ENCODE measurements around the gene CCN6.

CCN6 gene

DNA sequence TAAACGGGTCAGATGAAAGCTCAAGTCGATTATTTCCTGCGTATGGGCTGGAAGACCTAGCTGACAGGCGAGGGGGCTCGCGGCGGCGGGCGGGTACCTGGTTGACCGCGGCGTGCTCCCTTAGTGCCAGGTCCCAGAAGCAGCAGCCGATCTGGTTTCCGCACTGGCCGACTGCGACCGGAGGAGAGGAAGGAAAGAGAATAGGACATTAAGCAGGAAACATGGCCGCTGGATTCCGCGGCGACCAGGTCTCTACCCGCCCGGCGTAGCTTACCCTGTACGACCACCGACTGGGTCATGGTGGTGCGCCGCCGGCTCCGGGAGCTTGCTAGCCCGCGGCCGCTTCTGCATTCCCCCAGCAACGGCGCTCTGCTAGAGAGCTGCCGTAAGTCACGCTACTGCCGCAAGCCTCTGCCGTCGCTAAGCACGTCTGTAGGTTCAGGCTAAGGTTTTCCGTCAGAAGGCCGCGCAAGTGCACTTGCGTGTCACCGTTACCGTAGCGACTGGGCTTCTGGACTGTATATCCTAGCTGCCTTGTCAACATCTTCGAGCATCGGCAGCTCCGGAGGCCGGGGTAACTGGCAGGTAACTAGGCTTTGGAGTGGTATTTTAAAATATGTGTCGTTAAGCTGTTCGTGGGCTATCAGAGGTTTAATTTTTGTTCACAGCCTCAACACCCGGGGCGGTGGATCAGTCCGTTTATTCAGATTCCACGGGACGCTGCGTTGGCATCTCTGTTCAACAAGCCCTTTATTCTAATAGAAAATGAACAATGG lies 33.4 kb downstream of the CCN6 start, which contains the start of the genes FAM229B and TUBE1:
Gene FAM229B (plus strand): TSS at position 456 of the 776 bp plus-strand sequence. CDS start 11,693 bp downstream, outside the sequence.
Gene TUBE1 (minus strand): TSS at position 347 of the 776 bp plus-strand sequence. CDS start 48 bp downstream, at position 299.
- Histone ChIP-seq H3K4me1 (ENCODE audit: control insufficient read depth, insufficient read depth, low read length) (peaks cover 4% of the 10 kb centered on the region; the same call in 1 of the 2 replicates), H3K4me3 (ENCODE audit: low read depth, low read length) (peak within 1 kb of the TSS; percentile 83), H3K9me3 (ENCODE audit: control insufficient read depth, insufficient read depth, low read depth, low read length) (no peaks in the 10 kb centered on the region), H3K27ac (ENCODE audit: extremely low read depth, low read depth, low read length) (peak within 1 kb of the TSS; percentile 76), H3K36me3 (ENCODE audit: control insufficient read depth in 2 of 2, insufficient read depth in 1 of 2, low read length in 2 of 2) (peaks cover 0 to 26% of the 10 kb centered on the region in 2 experiments; a peak in 2 of 3 replicates)
- ChIA-PET POLR2A (interaction anchor here (0.6 to 1.8 kb wide), 21 partner anchors 12 to 1412 kb away, joined by 3 to 8 read pairs (median 3); partner anchors contain the start of genes FYN and LAMA4), CTCF (interaction anchor here (0.6 to 3.7 kb wide), 25 partner anchors 9 to 1638 kb away, joined by 3 to 32 read pairs (median 4); no protein-coding TSS in a partner anchor)
- no peak for TF ChIP-seq GLI4 (tag by site-specific recombination; IDR thresholded peaks at IDR 0.05)
- TF ChIP-seq, protein P1, sequence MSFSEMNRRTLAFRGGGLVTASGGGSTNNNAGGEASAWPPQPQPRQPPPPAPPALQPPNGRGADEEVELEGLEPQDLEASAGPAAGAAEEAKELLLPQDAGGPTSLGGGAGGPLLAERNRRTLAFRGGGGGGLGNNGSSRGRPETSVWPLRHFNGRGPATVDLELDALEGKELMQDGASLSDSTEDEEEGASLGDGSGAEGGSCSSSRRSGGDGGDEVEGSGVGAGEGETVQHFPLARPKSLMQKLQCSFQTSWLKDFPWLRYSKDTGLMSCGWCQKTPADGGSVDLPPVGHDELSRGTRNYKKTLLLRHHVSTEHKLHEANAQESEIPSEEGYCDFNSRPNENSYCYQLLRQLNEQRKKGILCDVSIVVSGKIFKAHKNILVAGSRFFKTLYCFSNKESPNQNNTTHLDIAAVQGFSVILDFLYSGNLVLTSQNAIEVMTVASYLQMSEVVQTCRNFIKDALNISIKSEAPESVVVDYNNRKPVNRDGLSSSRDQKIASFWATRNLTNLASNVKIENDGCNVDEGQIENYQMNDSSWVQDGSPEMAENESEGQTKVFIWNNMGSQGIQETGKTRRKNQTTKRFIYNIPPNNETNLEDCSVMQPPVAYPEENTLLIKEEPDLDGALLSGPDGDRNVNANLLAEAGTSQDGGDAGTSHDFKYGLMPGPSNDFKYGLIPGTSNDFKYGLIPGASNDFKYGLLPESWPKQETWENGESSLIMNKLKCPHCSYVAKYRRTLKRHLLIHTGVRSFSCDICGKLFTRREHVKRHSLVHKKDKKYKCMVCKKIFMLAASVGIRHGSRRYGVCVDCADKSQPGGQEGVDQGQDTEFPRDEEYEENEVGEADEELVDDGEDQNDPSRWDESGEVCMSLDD (tag by site-specific recombination; IDR thresholded peaks at IDR 0.05) = no peak
- TF ChIP-seq ZXDB (tag by site-specific recombination; IDR thresholded peaks at IDR 0.05) = peak; percentile 52; the same call in 1 of the 2 replicates
- no peak for TF ChIP-seq ZFP41 (tag by site-specific recombination; IDR thresholded peaks at IDR 0.05; ENCODE audit: borderline replicate concordance)
- TF ChIP-seq ZSCAN30 (tag by site-specific recombination; IDR thresholded peaks at IDR 0.05) = peak; percentile 39
- TF ChIP-seq ZBTB17 (tag by site-specific recombination; IDR thresholded peaks at IDR 0.05) = peak; percentile 82
- TF ChIP-seq FEZF1 (tag by site-specific recombination; IDR thresholded peaks at IDR 0.05) = no peak
- TF ChIP-seq SCRT2 (tag by site-specific recombination; IDR thresholded peaks at IDR 0.05) = peak; percentile 66
- TF ChIP-seq ZEB2 (tag by site-specific recombination; IDR thresholded peaks at IDR 0.05) = peak; percentile 64; the same call in 1 of the 2 replicates
- TF ChIP-seq, protein P2, sequence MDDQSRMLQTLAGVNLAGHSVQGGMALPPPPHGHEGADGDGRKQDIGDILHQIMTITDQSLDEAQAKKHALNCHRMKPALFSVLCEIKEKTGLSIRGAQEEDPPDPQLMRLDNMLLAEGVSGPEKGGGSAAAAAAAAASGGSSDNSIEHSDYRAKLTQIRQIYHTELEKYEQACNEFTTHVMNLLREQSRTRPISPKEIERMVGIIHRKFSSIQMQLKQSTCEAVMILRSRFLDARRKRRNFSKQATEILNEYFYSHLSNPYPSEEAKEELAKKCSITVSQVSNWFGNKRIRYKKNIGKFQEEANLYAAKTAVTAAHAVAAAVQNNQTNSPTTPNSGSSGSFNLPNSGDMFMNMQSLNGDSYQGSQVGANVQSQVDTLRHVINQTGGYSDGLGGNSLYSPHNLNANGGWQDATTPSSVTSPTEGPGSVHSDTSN (CRISPR knock-in tag; IDR thresholded peaks at IDR 0.05) = peak; percentile 55; the same call in 1 of the 2 replicates
- TF ChIP-seq GLIS1 (tag by site-specific recombination; IDR thresholded peaks at IDR 0.05) = peak; percentile 16; the same call in 1 of the 2 replicates
- TF ChIP-seq BCL11B (tag by site-specific recombination; IDR thresholded peaks at IDR 0.05; ENCODE audit: low read depth) = no peak
- TF ChIP-seq ZBTB21 (tag by site-specific recombination; IDR thresholded peaks at IDR 0.05) = 0 out of 2 replicates have a peak, but pooled peaks have one; percentile 17
- TF ChIP-seq, protein P3, sequence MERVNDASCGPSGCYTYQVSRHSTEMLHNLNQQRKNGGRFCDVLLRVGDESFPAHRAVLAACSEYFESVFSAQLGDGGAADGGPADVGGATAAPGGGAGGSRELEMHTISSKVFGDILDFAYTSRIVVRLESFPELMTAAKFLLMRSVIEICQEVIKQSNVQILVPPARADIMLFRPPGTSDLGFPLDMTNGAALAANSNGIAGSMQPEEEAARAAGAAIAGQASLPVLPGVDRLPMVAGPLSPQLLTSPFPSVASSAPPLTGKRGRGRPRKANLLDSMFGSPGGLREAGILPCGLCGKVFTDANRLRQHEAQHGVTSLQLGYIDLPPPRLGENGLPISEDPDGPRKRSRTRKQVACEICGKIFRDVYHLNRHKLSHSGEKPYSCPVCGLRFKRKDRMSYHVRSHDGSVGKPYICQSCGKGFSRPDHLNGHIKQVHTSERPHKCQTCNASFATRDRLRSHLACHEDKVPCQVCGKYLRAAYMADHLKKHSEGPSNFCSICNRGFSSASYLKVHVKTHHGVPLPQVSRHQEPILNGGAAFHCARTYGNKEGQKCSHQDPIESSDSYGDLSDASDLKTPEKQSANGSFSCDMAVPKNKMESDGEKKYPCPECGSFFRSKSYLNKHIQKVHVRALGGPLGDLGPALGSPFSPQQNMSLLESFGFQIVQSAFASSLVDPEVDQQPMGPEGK (tag by site-specific recombination; IDR thresholded peaks at IDR 0.05) = peak; percentile 55; the same call in 1 of the 2 replicates
- TF ChIP-seq ZNF660 (tag by site-specific recombination; IDR thresholded peaks at IDR 0.05) = peak; percentile 63; the same call in 1 of the 2 replicates
- TF ChIP-seq PRDM1 (tag by site-specific recombination; IDR thresholded peaks at IDR 0.05) = no peak
- TF ChIP-seq HOXC10 (CRISPR knock-in tag; IDR thresholded peaks at IDR 0.05) = no peak
- no peak for TF ChIP-seq ZNF24 (tag by site-specific recombination; IDR thresholded peaks at IDR 0.05)
- TF ChIP-seq ZNF514 (tag by site-specific recombination; IDR thresholded peaks at IDR 0.05) = no peak
- no peak for TF ChIP-seq ZFP3 (tag by site-specific recombination; IDR thresholded peaks at IDR 0.05; ENCODE audit: low read depth)
- TF ChIP-seq, protein P4, sequence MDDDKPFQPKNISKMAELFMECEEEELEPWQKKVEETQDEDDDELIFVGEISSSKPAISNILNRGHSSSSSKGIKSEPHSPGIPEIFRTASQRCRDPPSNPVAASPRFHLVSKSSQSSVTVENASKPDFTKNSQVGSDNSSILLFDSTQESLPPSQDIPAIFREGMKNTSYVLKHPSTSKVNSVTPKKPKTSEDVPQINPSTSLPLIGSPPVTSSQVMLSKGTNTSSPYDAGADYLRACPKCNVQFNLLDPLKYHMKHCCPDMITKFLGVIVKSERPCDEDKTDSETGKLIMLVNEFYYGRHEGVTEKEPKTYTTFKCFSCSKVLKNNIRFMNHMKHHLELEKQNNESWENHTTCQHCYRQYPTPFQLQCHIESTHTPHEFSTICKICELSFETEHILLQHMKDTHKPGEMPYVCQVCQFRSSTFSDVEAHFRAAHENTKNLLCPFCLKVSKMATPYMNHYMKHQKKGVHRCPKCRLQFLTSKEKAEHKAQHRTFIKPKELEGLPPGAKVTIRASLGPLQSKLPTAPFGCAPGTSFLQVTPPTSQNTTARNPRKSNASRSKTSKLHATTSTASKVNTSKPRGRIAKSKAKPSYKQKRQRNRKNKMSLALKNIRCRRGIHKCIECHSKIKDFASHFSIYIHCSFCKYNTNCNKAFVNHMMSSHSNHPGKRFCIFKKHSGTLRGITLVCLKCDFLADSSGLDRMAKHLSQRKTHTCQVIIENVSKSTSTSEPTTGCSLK (tag by site-specific recombination; IDR thresholded peaks at IDR 0.05) = no peak
- TF ChIP-seq ZSCAN23 (tag by site-specific recombination; IDR thresholded peaks at IDR 0.05) = 0 out of 2 replicates have a peak, but pooled peaks have one; percentile 40
- TF ChIP-seq, protein P5, sequence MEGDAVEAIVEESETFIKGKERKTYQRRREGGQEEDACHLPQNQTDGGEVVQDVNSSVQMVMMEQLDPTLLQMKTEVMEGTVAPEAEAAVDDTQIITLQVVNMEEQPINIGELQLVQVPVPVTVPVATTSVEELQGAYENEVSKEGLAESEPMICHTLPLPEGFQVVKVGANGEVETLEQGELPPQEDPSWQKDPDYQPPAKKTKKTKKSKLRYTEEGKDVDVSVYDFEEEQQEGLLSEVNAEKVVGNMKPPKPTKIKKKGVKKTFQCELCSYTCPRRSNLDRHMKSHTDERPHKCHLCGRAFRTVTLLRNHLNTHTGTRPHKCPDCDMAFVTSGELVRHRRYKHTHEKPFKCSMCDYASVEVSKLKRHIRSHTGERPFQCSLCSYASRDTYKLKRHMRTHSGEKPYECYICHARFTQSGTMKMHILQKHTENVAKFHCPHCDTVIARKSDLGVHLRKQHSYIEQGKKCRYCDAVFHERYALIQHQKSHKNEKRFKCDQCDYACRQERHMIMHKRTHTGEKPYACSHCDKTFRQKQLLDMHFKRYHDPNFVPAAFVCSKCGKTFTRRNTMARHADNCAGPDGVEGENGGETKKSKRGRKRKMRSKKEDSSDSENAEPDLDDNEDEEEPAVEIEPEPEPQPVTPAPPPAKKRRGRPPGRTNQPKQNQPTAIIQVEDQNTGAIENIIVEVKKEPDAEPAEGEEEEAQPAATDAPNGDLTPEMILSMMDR (tag by site-specific recombination; IDR thresholded peaks at IDR 0.05) = peak; percentile 50; the same call in 1 of the 2 replicates
- TF ChIP-seq, protein P6, sequence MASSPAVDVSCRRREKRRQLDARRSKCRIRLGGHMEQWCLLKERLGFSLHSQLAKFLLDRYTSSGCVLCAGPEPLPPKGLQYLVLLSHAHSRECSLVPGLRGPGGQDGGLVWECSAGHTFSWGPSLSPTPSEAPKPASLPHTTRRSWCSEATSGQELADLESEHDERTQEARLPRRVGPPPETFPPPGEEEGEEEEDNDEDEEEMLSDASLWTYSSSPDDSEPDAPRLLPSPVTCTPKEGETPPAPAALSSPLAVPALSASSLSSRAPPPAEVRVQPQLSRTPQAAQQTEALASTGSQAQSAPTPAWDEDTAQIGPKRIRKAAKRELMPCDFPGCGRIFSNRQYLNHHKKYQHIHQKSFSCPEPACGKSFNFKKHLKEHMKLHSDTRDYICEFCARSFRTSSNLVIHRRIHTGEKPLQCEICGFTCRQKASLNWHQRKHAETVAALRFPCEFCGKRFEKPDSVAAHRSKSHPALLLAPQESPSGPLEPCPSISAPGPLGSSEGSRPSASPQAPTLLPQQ (tag by site-specific recombination; IDR thresholded peaks at IDR 0.05) = peak; percentile 62; the same call in 1 of the 2 replicates

Data from HEK293 (cell line).